HG02623 (cell line): Measurements from ENCODE around the gene MADD.
A peak's percentile ranks its signal among the peaks of the same experiment; 100 is the strongest.
"Not testable (repeated sequence)": the region's sequence is repeated elsewhere in the genome, so short reads cannot be mapped to it uniquely, and the experiment has no call there.

Source experiments
- ATAC-seq: cut with Tn5 transposase; IDR thresholded peaks from one replicate; pipeline ENCODE4 v1.9.1; 2021; ENCODE audit warnings: moderate library complexity; ENCODE audit not compliant: unreplicated experiment

Gene MADD

GRCh38 chr11:47317064-47317828 is 47.3 kb downstream of the MADD start:
- ATAC-seq: peak; percentile 86

DNA sequence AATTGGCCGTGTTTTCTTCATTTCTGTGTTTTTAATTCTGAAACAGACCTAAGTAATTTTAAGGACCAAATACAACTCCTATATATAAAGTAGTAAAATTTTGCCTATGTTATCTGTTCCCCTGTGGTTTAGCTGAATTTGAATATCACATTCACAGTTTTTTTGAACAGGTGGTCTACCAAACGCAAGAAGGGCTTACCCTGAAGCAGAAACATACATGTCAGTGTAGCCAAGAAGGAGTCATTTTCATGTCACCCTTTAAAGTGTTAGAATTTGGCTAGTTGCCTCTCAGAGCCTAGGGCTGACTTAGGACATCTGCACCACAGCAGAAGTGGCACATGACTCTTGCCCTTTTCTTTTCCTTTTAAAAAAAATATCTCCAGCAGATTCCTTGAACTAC is 48.2 kb downstream of the MADD start:
- ATAC-seq: no peak

DNA sequence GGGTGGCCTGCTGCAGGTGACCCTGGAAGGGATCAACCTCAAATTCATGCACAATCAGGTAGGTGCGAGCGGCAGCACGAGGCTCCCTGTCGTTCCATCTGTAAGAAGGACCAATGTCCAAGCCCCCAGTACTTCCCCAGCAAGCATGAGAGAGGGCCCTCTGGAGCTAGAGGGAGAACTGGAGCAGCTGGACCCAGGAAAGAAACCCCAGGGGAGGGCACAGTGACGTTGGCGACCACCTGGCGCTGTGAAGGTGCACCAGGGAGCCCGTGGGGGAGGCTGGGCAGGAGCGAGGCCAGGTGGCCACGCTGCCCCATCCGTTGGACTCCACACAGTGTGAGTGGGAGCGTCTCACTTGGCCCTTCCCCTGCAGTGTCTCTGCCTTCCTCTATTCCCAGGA is 54.6 kb downstream of the MADD start:
- no peak for ATAC-seq

DNA sequence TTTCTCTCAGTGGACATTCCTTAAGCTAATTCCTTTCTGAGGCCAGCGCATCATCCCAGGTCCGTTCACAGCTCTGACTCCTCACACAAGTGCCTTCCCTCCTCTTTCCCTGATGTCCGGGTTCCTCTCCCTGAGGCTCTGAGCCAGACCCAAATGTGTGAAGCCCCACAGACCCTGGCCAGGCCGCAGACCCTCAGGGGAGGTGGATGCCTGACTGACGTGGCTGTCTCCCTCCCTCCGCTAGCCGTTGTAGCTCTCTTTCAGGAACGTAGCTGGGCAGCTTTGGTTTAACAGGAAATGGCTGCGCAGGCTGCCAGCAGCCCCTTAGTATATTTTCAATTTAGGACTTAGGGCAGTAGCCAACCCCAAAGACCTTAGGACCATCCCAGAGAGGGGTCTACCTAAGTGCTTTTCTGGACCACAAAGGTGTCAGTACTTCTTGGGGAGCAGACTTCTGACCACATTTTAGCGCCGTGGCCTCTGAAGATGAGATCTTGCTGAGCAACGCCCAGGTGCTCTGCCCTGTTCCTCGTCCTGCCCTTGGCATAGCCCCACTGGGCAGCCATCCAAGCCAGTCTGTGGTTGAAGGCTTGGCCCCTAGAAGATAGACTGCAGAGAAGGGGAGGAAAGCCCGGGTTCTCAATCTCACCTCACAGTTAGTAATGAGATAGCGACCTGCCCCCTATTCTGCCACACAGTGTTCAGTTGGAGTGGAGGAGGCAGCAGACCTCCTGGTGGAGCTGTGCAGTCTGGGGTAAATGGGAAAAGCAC is 55.5 kb downstream of the MADD start:
- no peak for ATAC-seq

GRCh38 chr11:47326198-47326597 is 56.3 kb downstream of the MADD start:
- no peak for ATAC-seq

GRCh38 chr11:47327025-47327424 is 57.1 kb downstream of the MADD start:
- ATAC-seq: no peak

DNA sequence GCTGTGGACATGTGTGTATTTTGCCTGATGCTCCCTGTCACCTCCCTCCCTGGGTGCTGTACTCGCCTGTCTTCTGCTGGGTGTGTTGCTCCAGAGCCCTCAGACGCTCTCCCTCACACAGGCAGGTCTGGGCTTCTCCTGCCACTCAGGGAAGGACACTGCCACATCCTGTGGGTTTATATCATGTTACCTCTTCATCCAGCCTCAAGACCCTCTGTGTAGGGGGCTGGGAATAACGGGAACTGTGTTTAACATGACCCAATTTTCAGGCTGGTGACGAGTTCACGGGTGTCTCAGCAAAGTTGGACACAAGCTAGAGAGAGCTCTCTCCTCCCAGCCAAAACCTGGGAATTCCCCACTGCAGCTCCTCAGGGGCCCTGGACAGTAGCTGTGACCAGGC is 58.0 kb downstream of the MADD start:
- no peak for ATAC-seq

- no peak for ATAC-seq
Measured at GRCh38 chr11:47328449-47329390, 58.8 kb downstream of the MADD start.

GRCh38 chr11:47329431-47329986 is 59.6 kb downstream of the MADD start:
- no peak for ATAC-seq

GRCh38 chr11:47329987-47330931 is 60.3 kb downstream of the MADD start:
- no peak for ATAC-seq

DNA sequence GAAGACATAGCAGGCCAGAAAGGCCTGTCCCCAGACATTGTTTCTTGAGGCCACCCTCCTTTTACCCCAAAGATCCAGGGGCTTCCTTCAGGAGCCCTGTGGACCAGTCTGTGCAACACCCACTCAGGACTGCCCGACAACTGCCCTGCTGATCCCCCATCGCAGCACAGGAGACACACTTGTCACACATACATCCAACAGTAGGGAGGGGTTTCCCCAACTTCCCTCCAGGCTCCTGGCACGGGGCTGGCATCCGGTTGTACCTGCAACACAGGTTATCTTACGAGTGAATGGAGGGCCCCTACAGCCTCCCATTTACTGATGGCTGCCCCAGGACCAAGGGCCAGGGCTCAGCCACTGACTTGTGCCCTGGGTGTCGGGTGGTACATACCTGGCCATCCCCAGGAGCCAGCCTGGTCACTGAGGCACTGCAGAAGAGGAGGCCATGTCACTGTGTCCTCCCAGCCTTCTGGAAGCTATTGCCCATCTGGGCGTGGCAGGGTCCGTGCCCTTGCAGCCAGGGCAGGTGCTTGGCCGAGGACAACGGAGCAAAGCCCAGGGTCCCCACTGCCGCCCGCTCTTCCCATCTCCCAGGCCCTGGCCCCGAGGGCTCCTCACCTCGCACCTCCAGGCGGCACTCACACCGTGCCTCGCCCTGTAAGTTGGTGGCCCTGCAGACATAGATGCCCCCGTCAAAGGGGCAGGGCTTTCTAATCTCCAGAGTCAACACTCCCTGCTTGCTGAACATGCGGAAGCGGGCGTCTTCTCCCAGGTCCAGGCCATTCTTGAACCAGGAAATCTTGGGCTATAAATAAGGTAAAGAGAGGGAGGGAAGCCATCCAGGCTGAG is 61.7 kb downstream of the MADD start:
- ATAC-seq: no peak

GRCh38 chr11:47332303-47332711 is 62.4 kb downstream of the MADD start:
- ATAC-seq: no peak

DNA sequence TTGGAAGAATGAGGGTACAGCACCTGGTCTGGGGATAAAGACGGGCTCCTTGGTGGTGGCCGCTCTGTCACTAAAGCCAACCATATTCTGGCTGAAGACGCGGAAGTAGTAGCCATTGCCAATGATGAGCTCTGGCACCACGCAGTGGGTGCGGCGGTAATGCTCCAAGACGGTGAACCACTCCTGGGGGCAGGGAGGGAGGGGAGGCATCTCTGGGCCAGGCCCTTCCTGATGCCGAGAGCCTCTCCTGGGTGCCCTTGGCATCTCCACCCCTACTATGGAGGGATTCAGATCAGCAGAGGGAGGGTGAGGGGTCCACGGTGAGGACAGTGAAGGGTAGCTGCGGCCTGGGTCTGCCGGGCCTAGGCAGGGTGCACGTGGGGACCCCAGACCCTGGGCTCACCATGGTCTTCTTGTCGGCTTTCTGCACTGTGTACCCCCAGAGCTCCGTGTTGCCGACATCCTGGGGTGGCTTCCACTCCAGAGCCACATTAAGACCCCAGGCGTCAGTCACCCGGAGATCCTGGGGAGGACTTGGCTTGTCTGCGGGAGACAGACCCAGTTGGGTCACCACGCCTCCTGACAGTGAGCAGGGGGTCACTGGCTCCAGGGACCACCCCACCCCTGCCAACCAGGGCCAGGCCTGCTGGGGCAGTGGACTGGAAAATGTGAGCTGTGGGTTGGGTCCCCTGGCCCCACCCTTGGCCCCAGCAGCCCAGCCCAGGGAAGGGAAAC is 63.0 kb downstream of the MADD start:
- no peak for ATAC-seq

- ATAC-seq: no peak
Measured at GRCh38 chr11:47333526-47333845, 63.6 kb downstream of the MADD start.

DNA sequence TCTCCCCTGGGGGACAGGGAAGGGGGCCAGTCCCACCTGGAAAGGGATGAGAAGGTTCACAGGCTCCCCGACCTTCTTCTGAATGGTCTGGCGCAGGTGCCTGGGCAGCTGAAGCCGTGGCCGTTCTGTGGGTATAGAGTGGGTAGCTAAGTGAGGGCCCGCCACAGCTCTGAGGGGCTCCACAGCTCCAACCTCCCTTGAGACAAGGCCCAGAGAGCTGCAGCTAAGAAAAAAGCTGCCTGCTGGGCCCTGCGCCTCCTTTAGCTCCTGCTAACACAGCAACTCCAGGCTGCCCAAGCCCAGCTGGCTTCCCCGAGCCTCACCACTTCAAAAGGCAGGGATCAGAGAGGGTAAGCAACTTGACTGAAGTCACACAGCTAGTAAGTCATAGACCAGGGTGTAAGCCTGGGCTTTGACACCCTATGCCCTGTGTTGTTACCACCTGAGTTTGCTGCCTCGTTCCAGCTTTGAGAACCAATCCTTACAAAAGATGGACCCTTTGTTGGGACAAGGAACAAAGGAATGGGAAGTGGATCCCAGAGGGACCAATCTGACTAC is 64.0 kb downstream of the MADD start:
- no peak for ATAC-seq

DNA sequence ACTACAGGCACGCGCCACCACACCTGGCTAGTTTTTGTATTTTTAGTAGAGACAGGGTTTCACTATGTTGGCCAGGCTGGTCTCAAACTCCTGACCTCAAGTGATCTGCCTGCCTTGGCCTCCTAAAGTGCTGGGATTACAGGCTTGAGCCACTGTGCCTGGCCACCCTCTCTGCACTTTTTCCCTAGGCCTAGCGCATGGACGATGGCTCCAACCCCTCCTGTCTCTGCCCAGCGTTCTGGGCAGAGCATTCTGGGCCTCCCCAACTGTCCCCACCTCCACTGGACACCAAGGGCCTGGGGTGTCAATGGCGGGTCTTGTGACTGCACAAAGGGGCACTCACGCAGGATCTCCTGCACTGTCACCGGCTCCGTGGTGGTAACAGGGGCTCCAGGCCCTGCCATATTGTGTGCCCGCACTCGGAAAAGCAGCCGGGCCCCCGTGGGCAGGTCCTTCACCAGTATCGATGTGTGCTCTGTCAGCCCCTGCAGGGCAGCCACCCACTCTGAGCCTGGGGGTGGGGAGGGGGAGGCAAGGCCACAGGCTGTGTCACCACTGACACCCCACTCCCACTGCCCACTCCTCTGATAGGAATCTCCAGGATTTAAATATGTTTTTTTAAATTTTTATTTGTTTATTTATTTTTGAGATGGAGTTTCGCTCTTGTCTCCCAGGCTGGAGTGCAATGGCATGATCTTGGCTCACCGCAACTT is 64.9 kb downstream of the MADD start:
- ATAC-seq: not testable (repeated sequence)

- no peak for ATAC-seq
Measured at GRCh38 chr11:47335733-47336132, 65.8 kb downstream of the MADD start.
